HL-60/S4 treated with phorbol 12-myristate 13-acetate at 8.2 ng/mL for 4 days and 3 days (cell line): ENCODE results near the gene BUB1.
"Not testable (repeated sequence)": the region's sequence is repeated elsewhere in the genome, so short reads cannot be mapped to it uniquely, and the experiment has no call there.

ENCODE experiments used
- in situ Hi-C: fragments of 300-500 bp; cut with MboI; formaldehyde crosslinking; loops from 2 replicates; pipeline ENCODE4 v1.15.0; 2022; ENCODE audit warnings: low sequenced_read_pairs

The BUB1 gene

GRCh38 chr2:110608788-110609502, 68.9 kb downstream of the BUB1 start:
- in situ Hi-C loops, result not testable (repeated sequence)

GRCh38 chr2:110605057-110605456, 72.8 kb downstream of the BUB1 start:
- in situ Hi-C loops, result not testable (repeated sequence)

- in situ Hi-C loops, result not testable (repeated sequence)
These were observed 73.8 kb downstream of the BUB1 start for GRCh38 chr2:110603917-110604591.

- in situ Hi-C loops, result not testable (repeated sequence)
These were observed 75.7 kb downstream of the BUB1 start for GRCh38 chr2:110602139-110602538.

DNA sequence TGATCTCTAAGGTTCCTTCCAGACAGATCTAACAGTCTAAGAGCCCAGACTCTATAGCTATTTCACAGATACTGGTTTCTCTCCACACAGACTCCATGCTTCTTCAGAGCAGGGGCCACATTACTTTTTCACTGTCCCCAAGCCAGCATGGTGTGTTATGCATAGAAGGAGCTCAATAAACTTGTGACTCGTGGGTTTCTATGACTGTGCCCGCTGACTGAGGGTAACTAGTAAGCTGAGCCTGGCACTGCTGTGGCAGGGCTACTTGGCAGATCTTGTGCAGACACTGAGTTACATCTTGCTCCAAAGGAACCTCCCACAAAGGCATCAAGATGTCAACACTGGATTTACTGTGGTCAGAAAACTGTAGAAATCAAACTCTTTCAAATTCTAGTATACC, 85.9 kb downstream of the BUB1 start:
- in situ Hi-C loops, result not testable (repeated sequence)

- in situ Hi-C loops, result not testable (repeated sequence)
These were observed 88.1 kb downstream of the BUB1 start for GRCh38 chr2:110589677-110590330.

GRCh38 chr2:110588520-110588919, 89.3 kb downstream of the BUB1 start:
- in situ Hi-C loops, result not testable (repeated sequence)
